Neural crest cell (in vitro differentiated cells): ENCODE measurements around the gene NAV2. TPM values are rescaled to one million over a fixed set of nuclear protein-coding genes. Genes with fewer than 3 reads are reported as not detected.

ENCODE experiments used
- DNase-seq: peaks from one replicate; pipeline ENCODE4 v3.0.0; 2021; ENCODE audit warnings: low read depth, mixed read lengths, low spot score
- H3K27ac Mint-ChIP-seq: one replicate; pipeline ENCODE4 v1.8.0; 2021; ENCODE audit warnings: mild to moderate bottlenecking, mixed read lengths; ENCODE audit not compliant: unreplicated experiment
- H3K27me3 Mint-ChIP-seq: 2 replicates; pipeline ENCODE4 v1.8.0; 2021; ENCODE audit warnings: low read depth, mild to moderate bottlenecking, mixed read lengths
- H3K36me3 Mint-ChIP-seq: 2 replicates; pipeline ENCODE4 v1.8.0; 2021; ENCODE audit warnings: low read depth, mild to moderate bottlenecking, mixed read lengths
- H3K4me1 Mint-ChIP-seq: 2 replicates; pipeline ENCODE4 v1.8.0; 2021; ENCODE audit warnings: mixed read lengths
- H3K4me3 Mint-ChIP-seq: one replicate; pipeline ENCODE4 v1.8.0; 2021; ENCODE audit warnings: mild to moderate bottlenecking, mixed read lengths
- H3K9me3 Mint-ChIP-seq: 2 replicates; pipeline ENCODE4 v1.8.0; 2021; ENCODE audit warnings: mixed read lengths
- CTCF ChIP-seq: fragments of 200-600 bp; sonication (generic); conservative IDR thresholded peaks from 2 replicates; pipeline ENCODE4 v1.5.0; 2021; ENCODE audit warnings: antibody characterized with exemption, mild to moderate bottlenecking
- total RNA-seq: library from RNA; stranded (reverse); gene quantifications from 2 replicates; pipeline ENCODE4 v1.2.1, GENCODE V29; 2021

Gene NAV2
- total RNA-seq, 1 donor from 2014 or later: 14.1 TPM

- TF ChIP-seq CTCF: no peak
- Mint-ChIP-seq H3K27ac (no peak overlapping the region), H3K4me3 (no peak overlapping the region), H3K27me3 (no peaks in the 10 kb centered on the region), H3K4me1 (peaks cover 4% of the 10 kb centered on the region), H3K36me3 (no peaks in the 10 kb centered on the region), H3K9me3 (no peaks in the 10 kb centered on the region)
- no peak for DNase-seq
These were observed 347.0 kb downstream of the NAV2 start for GRCh38 chr11:20059587-20060021.

GRCh38 chr11:20060181-20060580 lies 347.5 kb downstream of the NAV2 start:
- no peak for DNase-seq
- H3K4me1 Mint-ChIP-seq: no peaks in the 10 kb centered on the region
- H3K36me3 Mint-ChIP-seq: no peaks in the 10 kb centered on the region
- H3K4me3 Mint-ChIP-seq: no peak overlapping the region
- no peaks in the 10 kb centered on the region for H3K27me3 Mint-ChIP-seq
- H3K9me3 Mint-ChIP-seq: no peaks in the 10 kb centered on the region
- TF ChIP-seq CTCF: no peak
- no peak overlapping the region for H3K27ac Mint-ChIP-seq

GRCh38 chr11:20060647-20061205 lies 348.1 kb downstream of the NAV2 start:
- no peak for DNase-seq
- H3K36me3 Mint-ChIP-seq: no peaks in the 10 kb centered on the region
- no peaks in the 10 kb centered on the region for H3K9me3 Mint-ChIP-seq
- no peak overlapping the region for H3K4me3 Mint-ChIP-seq
- H3K4me1 Mint-ChIP-seq: no peaks in the 10 kb centered on the region
- no peaks in the 10 kb centered on the region for H3K27me3 Mint-ChIP-seq
- TF ChIP-seq CTCF: no peak
- H3K27ac Mint-ChIP-seq: no peak overlapping the region

- Mint-ChIP-seq H3K4me1 (no peaks in the 10 kb centered on the region), H3K36me3 (no peaks in the 10 kb centered on the region), H3K27me3 (no peaks in the 10 kb centered on the region), H3K4me3 (no peak overlapping the region), H3K27ac (no peak overlapping the region), H3K9me3 (no peaks in the 10 kb centered on the region)
- no peak for DNase-seq
- no peak for TF ChIP-seq CTCF
These were observed 349.1 kb downstream of the NAV2 start for GRCh38 chr11:20061776-20062175.

- Mint-ChIP-seq H3K4me1 (no peaks in the 10 kb centered on the region), H3K27me3 (no peaks in the 10 kb centered on the region), H3K36me3 (no peaks in the 10 kb centered on the region), H3K27ac (no peak overlapping the region), H3K9me3 (no peaks in the 10 kb centered on the region), H3K4me3 (no peak overlapping the region)
- TF ChIP-seq CTCF: no peak
- DNase-seq: no peak
These were observed 352.3 kb downstream of the NAV2 start for GRCh38 chr11:20064961-20065405.
